ENCODE results near the gene HHIP.

The HHIP gene

GRCh38 chr4:144650311-144651005 is 4.5 kb downstream of the HHIP start:
- H3K4me2 ChIP-seq: no peak overlapping the region

GRCh38 chr4:144653781-144654545 is 8.0 kb downstream of the HHIP start:
- Histone ChIP-seq H4K20me1 (ENCODE audit: insufficient read depth) (no peaks in the 10 kb centered on the region), H3K4me3 (IDR thresholded peaks at IDR 0.05; ENCODE audit: insufficient read depth, low read depth, low read length) (no peak overlapping the region), H3K79me2 (ENCODE audit: insufficient read depth, low read depth) (no peaks in the 10 kb centered on the region), H3K27me3 (ENCODE audit: insufficient read depth, low read depth) (no peaks in the 10 kb centered on the region), H3K9ac (no peak overlapping the region), H3K27ac (no peak overlapping the region), H3K4me1 (ENCODE audit: low read depth, poor library complexity, severe bottlenecking) (no peaks in the 10 kb centered on the region), H2AFZ (ENCODE audit: low read depth) (no peak overlapping the region), H3K4me2 (no peak overlapping the region), H3K36me3 (ENCODE audit: insufficient read depth) (no peaks in the 10 kb centered on the region)
- TF ChIP-seq CTCF (conservative IDR thresholded peaks at IDR 0.05; ENCODE audit: low read depth, low read length): no peak

More at GRCh38 chr4:144650311-144651005, 4.5 kb downstream of the HHIP start:
- TF ChIP-seq CTCF (conservative IDR thresholded peaks at IDR 0.05; ENCODE audit: low read depth, low read length): no peak
- no peak overlapping the region for H3K27ac ChIP-seq
- no peak overlapping the region for H2AFZ ChIP-seq (ENCODE audit: low read depth)
- no peaks in the 10 kb centered on the region for H3K79me2 ChIP-seq (ENCODE audit: insufficient read depth, low read depth)
- H3K27me3 ChIP-seq (ENCODE audit: insufficient read depth, low read depth): no peaks in the 10 kb centered on the region
- no peaks in the 10 kb centered on the region for H3K4me1 ChIP-seq (ENCODE audit: low read depth, poor library complexity, severe bottlenecking)
- no peaks in the 10 kb centered on the region for H3K36me3 ChIP-seq (ENCODE audit: insufficient read depth)
- no peak overlapping the region for H3K4me3 ChIP-seq (IDR thresholded peaks at IDR 0.05; ENCODE audit: insufficient read depth, low read depth, low read length)
- H3K9ac ChIP-seq: no peak overlapping the region
- no peaks in the 10 kb centered on the region for H4K20me1 ChIP-seq (ENCODE audit: insufficient read depth)

- Histone ChIP-seq H3K4me2 (no peak overlapping the region), H3K36me3 (ENCODE audit: insufficient read depth) (no peaks in the 10 kb centered on the region), H3K79me2 (ENCODE audit: insufficient read depth, low read depth) (no peaks in the 10 kb centered on the region), H2AFZ (ENCODE audit: low read depth) (no peak overlapping the region), H4K20me1 (ENCODE audit: insufficient read depth) (no peaks in the 10 kb centered on the region), H3K4me1 (ENCODE audit: low read depth, poor library complexity, severe bottlenecking) (no peaks in the 10 kb centered on the region), H3K27ac (no peak overlapping the region), H3K27me3 (ENCODE audit: insufficient read depth, low read depth) (no peaks in the 10 kb centered on the region), H3K4me3 (IDR thresholded peaks at IDR 0.05; ENCODE audit: insufficient read depth, low read depth, low read length) (no peak overlapping the region), H3K9ac (no peak overlapping the region)
- no peak for TF ChIP-seq CTCF (conservative IDR thresholded peaks at IDR 0.05; ENCODE audit: low read depth, low read length)
Observed at GRCh38 chr4:144655491-144655890, 9.5 kb downstream of the HHIP start.

GRCh38 chr4:144656850-144657249 is 10.9 kb downstream of the HHIP start:
- H3K36me3 ChIP-seq (ENCODE audit: insufficient read depth): no peaks in the 10 kb centered on the region
- no peak overlapping the region for H3K27ac ChIP-seq
- no peaks in the 10 kb centered on the region for H3K27me3 ChIP-seq (ENCODE audit: insufficient read depth, low read depth)
- no peak overlapping the region for H3K4me2 ChIP-seq
- H2AFZ ChIP-seq (ENCODE audit: low read depth): no peak overlapping the region
- H3K4me1 ChIP-seq (ENCODE audit: low read depth, poor library complexity, severe bottlenecking): no peaks in the 10 kb centered on the region
- no peaks in the 10 kb centered on the region for H4K20me1 ChIP-seq (ENCODE audit: insufficient read depth)
- no peak for TF ChIP-seq CTCF (conservative IDR thresholded peaks at IDR 0.05; ENCODE audit: low read depth, low read length)
- no peak overlapping the region for H3K9ac ChIP-seq
- H3K4me3 ChIP-seq (IDR thresholded peaks at IDR 0.05; ENCODE audit: insufficient read depth, low read depth, low read length): no peak overlapping the region
- no peaks in the 10 kb centered on the region for H3K79me2 ChIP-seq (ENCODE audit: insufficient read depth, low read depth)
